VCaP (cell line): ENCODE measurements around the gene LNX1.

Experiments used
- H3K27ac ChIP-seq: fragments of 450-650 bp; 2 replicates; pipeline ENCODE4 v1.5.1; 2017
- TF ChIP-seq, protein P1 (sequence below): fragments of 450-650 bp; conservative IDR thresholded peaks from 2 replicates; pipeline ENCODE4 v1.5.1; 2017; ENCODE audit warnings: mild to moderate bottlenecking, moderate library complexity

LNX1 gene

GRCh38 chr4:53537606-53538005, 53.7 kb downstream of the LNX1 start:
- peak overlapping the region; percentile 55 for H3K27ac ChIP-seq
- TF ChIP-seq, protein P1, sequence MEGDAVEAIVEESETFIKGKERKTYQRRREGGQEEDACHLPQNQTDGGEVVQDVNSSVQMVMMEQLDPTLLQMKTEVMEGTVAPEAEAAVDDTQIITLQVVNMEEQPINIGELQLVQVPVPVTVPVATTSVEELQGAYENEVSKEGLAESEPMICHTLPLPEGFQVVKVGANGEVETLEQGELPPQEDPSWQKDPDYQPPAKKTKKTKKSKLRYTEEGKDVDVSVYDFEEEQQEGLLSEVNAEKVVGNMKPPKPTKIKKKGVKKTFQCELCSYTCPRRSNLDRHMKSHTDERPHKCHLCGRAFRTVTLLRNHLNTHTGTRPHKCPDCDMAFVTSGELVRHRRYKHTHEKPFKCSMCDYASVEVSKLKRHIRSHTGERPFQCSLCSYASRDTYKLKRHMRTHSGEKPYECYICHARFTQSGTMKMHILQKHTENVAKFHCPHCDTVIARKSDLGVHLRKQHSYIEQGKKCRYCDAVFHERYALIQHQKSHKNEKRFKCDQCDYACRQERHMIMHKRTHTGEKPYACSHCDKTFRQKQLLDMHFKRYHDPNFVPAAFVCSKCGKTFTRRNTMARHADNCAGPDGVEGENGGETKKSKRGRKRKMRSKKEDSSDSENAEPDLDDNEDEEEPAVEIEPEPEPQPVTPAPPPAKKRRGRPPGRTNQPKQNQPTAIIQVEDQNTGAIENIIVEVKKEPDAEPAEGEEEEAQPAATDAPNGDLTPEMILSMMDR = no peak

GRCh38 chr4:53536328-53536727, 55.0 kb downstream of the LNX1 start:
- TF ChIP-seq, protein P1 = no peak
- H3K27ac ChIP-seq = 0 out of 2 replicates have a peak overlapping the region, but pooled peaks have one; percentile 55

DNA sequence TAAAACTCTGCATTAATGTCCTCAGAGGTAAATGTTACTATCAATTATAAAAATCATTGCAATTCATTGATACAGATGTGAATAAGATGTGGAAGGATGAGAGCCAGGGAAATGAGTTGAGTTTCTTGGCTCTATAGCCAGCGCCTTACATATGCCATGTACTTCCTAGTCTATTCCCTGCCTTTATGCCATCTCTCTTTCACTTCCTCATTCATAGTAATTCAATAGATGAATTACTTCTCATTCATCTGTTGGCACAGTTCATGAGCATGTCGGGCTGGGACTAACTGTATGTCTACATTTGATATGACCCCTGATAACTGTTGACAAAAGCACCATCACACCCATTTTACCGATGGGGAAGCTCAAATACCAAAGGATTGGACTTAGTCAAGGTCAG, 55.7 kb downstream of the LNX1 start:
- TF ChIP-seq, protein P1 = no peak
- no peak overlapping the region for H3K27ac ChIP-seq

GRCh38 chr4:53534684-53535083, 56.6 kb downstream of the LNX1 start:
- TF ChIP-seq, protein P1 = no peak
- H3K27ac ChIP-seq = no peak overlapping the region

- no peak overlapping the region for H3K27ac ChIP-seq
- TF ChIP-seq, protein P1 = no peak
Measured at GRCh38 chr4:53532521-53532920, 58.8 kb downstream of the LNX1 start.

DNA sequence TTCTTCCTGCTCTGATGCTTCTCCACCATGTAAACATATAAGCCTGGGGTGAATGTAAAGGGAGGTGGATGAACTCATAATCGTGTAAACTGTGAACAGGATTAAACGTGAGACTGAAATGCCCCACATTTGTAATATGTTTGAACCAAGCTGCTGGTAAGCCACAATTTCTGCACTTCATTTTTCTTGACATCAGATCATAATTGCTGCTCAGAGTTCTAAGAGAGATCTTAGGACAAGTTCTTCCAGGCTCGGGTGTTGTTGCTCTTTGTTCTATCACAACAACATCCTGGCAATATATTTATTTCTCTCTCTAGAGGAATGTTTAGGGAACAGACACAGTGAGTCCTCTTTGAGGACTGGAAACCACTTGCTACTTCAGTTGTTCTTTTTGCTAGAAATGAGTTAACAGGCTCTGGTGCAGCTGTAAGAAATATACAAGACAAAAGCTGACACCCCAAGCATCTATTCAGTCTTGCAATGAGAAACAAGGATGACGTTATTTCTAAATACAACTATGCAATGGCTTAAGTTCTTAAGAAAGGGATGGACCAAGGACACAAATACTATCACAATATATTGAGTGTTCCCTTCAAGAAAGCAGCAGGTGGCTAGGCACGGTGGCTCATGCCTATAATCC, 59.6 kb downstream of the LNX1 start:
- H3K27ac ChIP-seq = no peak overlapping the region
- TF ChIP-seq, protein P1 = no peak

GRCh38 chr4:53529025-53529424, 62.3 kb downstream of the LNX1 start:
- TF ChIP-seq, protein P1 = no peak
- no peak overlapping the region for H3K27ac ChIP-seq
